ENCODE data around the gene FOXG1. TPM values are rescaled to one million over a fixed set of nuclear protein-coding genes. Genes with fewer than 3 reads are reported as not detected.
A peak's percentile ranks its signal among the peaks of the same experiment; 100 is the strongest.

Gene FOXG1
- total RNA-seq, 4 donors from 2014 or later: 0.11 to 0.13 TPM; not detected in 2

DNA sequence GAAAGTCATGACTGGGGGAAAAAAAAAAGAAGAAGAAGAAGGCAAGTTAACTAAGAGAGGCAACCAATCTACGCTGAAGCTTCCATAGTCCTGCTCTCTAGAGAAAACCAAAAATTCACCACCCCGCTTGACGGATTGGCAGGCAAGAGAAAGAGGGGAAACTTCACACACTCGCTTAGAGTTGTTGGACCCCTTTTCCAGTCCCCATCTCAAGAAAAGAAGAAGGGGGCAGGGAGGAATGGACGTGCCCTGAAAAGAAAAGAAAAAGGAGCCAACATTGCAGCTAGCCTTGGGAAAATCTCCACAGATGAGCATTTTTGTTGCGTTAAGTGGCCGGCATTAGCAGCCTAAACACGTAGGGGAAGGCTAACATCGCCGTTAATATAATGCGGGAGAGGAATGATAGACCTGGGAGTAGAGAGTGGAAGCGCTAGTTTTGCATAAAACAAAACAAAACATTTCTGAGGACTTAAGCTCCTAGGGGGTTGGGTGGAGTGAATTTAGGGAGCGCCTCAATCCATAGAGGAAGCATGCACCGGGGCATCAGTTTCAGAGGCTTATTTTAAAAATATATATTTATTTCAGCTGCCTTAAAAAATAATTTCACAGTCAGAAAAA, 11.3 kb upstream of the FOXG1 start:
- H3K27me3 ChIP-seq: peaks cover 35% of the 10 kb centered on the region

DNA sequence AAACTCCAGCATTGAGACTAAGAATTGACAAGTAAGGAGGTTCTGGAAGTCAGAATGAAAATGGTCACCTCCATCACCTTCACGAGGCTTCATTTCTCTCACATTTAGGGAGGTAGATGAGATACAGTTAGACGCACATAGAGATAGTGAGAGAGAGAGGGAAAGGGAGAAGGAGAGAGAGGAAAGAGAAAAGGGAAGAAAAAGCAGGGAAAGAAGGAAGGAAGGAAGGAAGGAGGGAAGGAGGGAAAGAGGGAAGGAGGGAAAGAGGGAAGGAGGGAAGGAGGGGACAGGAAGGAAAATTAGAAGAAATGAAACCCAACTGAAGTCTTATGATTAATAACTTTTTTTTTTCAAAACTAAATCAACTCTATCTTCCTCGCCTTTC, 10.7 kb upstream of the FOXG1 start:
- TF ChIP-seq, protein P1, sequence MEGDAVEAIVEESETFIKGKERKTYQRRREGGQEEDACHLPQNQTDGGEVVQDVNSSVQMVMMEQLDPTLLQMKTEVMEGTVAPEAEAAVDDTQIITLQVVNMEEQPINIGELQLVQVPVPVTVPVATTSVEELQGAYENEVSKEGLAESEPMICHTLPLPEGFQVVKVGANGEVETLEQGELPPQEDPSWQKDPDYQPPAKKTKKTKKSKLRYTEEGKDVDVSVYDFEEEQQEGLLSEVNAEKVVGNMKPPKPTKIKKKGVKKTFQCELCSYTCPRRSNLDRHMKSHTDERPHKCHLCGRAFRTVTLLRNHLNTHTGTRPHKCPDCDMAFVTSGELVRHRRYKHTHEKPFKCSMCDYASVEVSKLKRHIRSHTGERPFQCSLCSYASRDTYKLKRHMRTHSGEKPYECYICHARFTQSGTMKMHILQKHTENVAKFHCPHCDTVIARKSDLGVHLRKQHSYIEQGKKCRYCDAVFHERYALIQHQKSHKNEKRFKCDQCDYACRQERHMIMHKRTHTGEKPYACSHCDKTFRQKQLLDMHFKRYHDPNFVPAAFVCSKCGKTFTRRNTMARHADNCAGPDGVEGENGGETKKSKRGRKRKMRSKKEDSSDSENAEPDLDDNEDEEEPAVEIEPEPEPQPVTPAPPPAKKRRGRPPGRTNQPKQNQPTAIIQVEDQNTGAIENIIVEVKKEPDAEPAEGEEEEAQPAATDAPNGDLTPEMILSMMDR (IDR thresholded peaks at IDR 0.05): no peak
- no peak for TF ChIP-seq POLR2A (IDR thresholded peaks at IDR 0.05)
- Histone ChIP-seq H3K4me1 (peaks cover 0 to 6% of the 10 kb centered on the region in 2 donors), H3K9me3 (no peaks in the 10 kb centered on the region), H3K27ac (no peak overlapping the region), H3K36me3 (no peaks in the 10 kb centered on the region), H3K4me3 (replicated peaks in 1 of 3) (no peak overlapping the region), H3K27me3 (peaks cover 36% of the 10 kb centered on the region)
- WGBS, 2 donors: 9 to 13% methylated on average over 3 of the region's 3 CpGs
- DNase-seq: no peak
- intact Hi-C loops (cut with DNase I): loop anchor here (10.0 kb wide), 1 partner anchor 779 kb away; no protein-coding TSS in a partner anchor

More for the DNA sequence above, 11.3 kb upstream of the FOXG1 start:
- H3K4me3 ChIP-seq (replicated peaks in 1 of 3): no peak overlapping the region
- no peak overlapping the region for H3K27ac ChIP-seq
- WGBS, 2 donors: 11 to 18% methylated on average over 14 of the region's 14 CpGs
- H3K9me3 ChIP-seq: no peaks in the 10 kb centered on the region
- peaks cover 0 to 6% of the 10 kb centered on the region in 2 donors for H3K4me1 ChIP-seq
- no peak for DNase-seq
- intact Hi-C loops (cut with DNase I): loop anchor here (10.0 kb wide), 1 partner anchor 779 kb away; no protein-coding TSS in a partner anchor
- no peaks in the 10 kb centered on the region for H3K36me3 ChIP-seq
- TF ChIP-seq, protein P1 (IDR thresholded peaks at IDR 0.05): no peak
- TF ChIP-seq POLR2A (IDR thresholded peaks at IDR 0.05): no peak

DNA sequence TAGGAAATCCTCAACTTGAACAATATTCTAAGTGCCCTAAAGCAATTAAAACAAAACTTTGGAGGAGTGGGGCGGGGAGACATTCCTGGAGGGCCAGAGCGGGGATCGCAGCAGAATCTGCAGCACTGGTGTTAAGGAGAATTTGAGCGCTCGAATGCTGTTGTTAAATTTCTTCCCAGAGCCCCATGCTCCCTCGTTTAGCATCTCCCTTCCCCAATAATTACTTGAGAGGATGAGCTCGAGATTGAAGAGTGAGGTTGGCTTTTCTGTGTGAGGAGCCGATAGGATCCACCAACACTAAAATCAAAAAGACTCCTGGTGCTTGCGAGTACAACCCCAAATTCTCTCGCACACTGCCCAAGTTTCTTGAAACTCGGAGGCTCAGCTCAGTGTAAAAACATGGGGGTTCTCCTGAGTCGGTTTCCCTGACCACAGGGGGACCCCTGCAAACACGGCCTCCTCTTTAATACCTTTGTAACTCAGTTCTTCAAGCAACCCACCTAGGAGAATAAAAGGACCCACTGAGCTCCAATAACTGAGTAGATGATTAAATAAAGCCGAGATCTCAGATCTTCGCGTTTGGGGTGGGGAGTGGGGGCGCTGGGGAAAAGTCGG, 10.2 kb upstream of the FOXG1 start:
- H3K36me3 ChIP-seq: no peaks in the 10 kb centered on the region
- DNase-seq: no peak
- intact Hi-C loops (cut with DNase I): loop anchor here (10.0 kb wide), 1 partner anchor 778 kb away; no protein-coding TSS in a partner anchor
- H3K4me1 ChIP-seq: peaks cover 0 to 6% of the 10 kb centered on the region in 2 donors
- H3K9me3 ChIP-seq: no peaks in the 10 kb centered on the region
- no peak overlapping the region for H3K27ac ChIP-seq
- TF ChIP-seq POLR2A (IDR thresholded peaks at IDR 0.05): no peak
- no peak overlapping the region for H3K4me3 ChIP-seq (replicated peaks in 1 of 3)
- WGBS, 2 donors: 9 to 11% methylated on average over 18 of the region's 18 CpGs
- peaks cover 37% of the 10 kb centered on the region for H3K27me3 ChIP-seq

DNA sequence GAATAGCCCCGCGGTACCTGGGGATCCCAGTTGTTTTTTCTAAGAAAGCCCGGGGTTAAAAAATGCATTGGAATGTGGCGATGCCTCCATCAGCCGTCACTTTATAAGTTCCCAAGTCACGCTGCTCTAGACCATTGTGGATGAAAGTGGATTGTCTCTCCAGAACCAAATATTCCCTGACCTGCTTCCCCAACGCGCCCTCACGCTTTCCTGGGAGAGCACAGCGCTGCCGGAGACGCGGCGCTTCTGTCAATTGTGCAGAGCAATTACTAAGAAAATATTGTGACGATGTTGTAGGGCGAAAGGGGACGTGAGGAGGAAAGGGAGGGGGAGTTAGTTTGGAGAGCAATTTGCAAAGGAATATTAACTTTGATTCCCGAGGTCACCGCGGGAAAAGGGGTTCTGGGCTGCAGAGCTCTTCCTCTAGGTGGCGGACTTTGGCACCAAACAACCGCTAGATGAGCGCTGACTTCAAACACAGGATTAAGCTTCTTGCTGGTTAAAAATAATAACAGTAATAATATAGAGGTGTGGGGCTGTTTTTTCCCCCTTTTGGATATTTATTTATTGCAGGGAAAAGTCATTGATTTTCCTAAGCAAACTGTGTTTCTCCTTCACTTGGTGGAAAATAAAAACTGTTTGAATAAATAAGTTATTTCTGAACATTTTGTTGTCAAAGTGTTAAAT, 9.6 kb upstream of the FOXG1 start:
- H3K27ac ChIP-seq: no peak overlapping the region
- H3K27me3 ChIP-seq: peaks cover 43% of the 10 kb centered on the region
- intact Hi-C loops (cut with DNase I): loop anchor here (10.0 kb wide), 1 partner anchor 778 kb away; no protein-coding TSS in a partner anchor
- no peaks in the 10 kb centered on the region for H3K36me3 ChIP-seq
- peaks cover 0 to 6% of the 10 kb centered on the region in 2 donors for H3K4me1 ChIP-seq
- no peak for DNase-seq
- no peaks in the 10 kb centered on the region for H3K9me3 ChIP-seq
- TF ChIP-seq, protein P1 (IDR thresholded peaks at IDR 0.05): peak in 2 of 6 experiments; percentile 12 to 42
- TF ChIP-seq POLR2A (IDR thresholded peaks at IDR 0.05): no peak
- 7 to 8% methylated on average over 23 of the region's 23 CpGs for WGBS, 2 donors
- H3K4me3 ChIP-seq (replicated peaks in 1 of 3): no peak overlapping the region

DNA sequence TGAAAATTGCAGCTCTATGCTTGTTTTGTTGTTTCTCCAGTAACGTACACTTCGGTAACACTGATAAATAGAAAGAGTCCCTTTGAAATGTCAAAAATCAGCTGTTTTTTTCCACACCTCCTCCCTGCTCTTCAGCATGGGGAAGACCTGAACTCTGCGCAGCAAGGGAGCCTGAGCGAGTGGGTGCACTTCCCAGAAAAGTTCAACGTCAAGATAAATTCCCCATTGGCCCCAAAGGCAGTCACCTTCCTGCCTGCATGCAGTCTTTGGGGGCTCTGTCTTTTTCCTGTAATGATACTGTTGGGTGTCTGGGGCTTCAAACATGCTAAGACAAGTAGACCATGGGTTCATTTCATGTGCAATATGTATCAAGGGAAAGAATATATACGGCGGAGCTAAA, 8.8 kb upstream of the FOXG1 start:
- H3K36me3 ChIP-seq: no peaks in the 10 kb centered on the region
- no peak overlapping the region for H3K4me3 ChIP-seq (replicated peaks in 1 of 3)
- peaks cover 0 to 6% of the 10 kb centered on the region in 2 donors for H3K4me1 ChIP-seq
- no peaks in the 10 kb centered on the region for H3K9me3 ChIP-seq
- TF ChIP-seq, protein P1 (IDR thresholded peaks at IDR 0.05): no peak
- TF ChIP-seq POLR2A (IDR thresholded peaks at IDR 0.05): no peak
- no peak overlapping the region for H3K27ac ChIP-seq
- WGBS, 2 donors: 12 to 14% methylated on average over 7 of the region's 7 CpGs
- DNase-seq: no peak
- intact Hi-C loops (cut with DNase I): loop anchor here (10.0 kb wide), 1 partner anchor 777 kb away; no protein-coding TSS in a partner anchor
- H3K27me3 ChIP-seq: peaks cover 49% of the 10 kb centered on the region

Data from thyroid gland (tissue), 4 donors.